DMS 273 (cell line): Measurements from ENCODE around the gene TRDMT1.
"Not testable (repeated sequence)": the region's sequence is repeated elsewhere in the genome, so short reads cannot be mapped to it uniquely, and the experiment has no call there.

ENCODE experiments used
- DNase-seq: peaks from one replicate; lab custom pipeline; 2025; ENCODE audit not compliant: unreplicated experiment; lab: John Stamatoyannopoulos, UW

The TRDMT1 gene

DNA sequence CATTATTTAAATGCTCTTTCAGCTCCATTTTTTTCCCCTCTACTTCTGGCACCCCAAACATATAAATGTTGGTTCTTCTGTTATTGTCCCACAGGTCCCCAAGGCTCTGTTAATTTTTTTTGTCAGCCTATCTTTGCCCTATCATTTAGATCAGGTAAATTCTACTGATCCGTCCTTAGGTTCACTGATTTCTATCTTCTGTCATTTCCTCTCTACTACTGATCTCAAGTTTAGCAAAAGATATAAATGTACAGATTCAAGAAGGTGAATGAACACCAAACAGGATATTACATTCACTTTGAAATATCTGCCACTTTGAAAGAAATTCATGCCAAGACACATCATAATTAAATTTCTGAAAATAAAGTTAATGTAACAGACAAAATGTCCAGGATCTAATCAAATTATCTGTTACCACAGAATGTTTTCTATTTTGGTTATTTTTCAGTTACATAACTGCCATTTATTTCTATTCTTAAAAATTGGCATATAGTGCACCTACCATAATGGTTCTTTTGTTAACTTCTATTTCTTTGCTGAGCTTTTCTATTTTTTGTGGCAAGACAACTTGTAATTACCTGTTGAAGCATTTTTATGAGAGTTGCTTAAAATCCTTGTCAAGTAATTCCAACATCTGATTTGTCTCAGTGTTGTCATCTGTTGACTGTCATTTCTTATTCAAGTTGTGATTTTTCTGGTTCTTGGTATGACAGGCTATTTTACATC, 59.8 kb downstream of the TRDMT1 start:
- DNase-seq = no peak

- peak; percentile 0 for DNase-seq
These were observed 61.1 kb downstream of the TRDMT1 start for GRCh38 chr10:17140386-17140761.

GRCh38 chr10:17138460-17139042, 62.9 kb downstream of the TRDMT1 start:
- DNase-seq = no peak

GRCh38 chr10:17134737-17135260, 66.7 kb downstream of the TRDMT1 start:
- DNase-seq = no peak

DNA sequence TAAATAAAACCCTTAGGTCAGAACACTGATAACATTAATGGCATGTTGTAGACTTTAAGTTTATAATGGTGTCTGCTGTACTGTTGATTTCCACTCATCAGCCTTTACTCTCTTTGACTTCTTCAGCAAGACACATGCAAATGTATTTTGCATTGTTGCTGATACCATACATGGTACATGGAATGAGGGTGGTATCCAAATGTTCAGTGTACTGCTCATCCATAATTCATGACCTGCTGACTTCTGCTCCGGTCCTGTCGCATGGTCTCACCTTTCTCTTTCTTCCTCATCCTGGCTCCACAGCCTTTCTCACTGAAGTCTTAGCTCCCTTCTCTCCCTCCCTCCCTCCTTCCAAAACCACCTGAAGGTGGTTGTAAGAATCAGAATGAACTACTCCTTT, 67.2 kb downstream of the TRDMT1 start:
- no peak for DNase-seq

DNA sequence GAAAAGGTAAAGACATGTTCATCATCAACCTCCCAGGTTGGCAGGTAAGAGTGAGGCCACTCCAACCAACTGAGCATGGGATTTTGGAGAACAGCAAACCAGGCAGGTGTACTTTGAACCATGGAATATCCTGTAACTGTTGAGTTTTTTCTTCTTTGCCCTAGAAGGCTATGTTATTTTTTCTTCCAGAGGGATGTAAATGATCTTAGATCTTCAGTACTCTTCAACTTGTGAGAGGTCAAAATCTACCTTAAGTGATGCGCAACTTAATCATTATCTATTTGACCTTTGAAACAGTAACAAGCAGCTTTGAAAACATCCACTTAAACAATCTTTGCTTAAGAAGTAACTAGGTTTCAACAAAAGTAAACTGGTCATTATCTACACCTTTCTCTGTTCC, 71.7 kb downstream of the TRDMT1 start, which contains the start of gene CUBN:
Gene CUBN (minus strand): TSS at position 71 of the 400 bp plus-strand sequence. CDS start 46 bp downstream, at position 25.
- DNase-seq = no peak

GRCh38 chr10:17128261-17128660, 73.2 kb downstream of the TRDMT1 start:
- no peak for DNase-seq

DNA sequence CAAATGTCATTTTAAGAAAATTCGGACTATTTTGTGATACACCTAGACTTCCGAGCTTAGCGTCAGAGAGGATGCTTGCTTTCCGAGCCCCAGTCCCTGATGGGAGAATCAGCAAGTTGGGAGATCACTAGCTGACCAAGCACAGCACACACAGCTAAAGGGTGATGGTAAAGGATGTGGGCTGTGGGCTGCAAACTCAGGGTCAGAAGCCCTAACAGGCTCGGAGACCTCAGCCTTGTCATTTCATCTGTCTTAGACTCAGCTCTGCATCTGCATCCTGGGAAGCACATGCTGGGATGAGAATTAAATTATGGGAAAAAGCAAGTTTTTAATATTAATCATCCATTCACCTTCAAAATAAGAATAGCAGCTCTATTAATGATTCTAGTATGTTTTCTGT, 75.1 kb downstream of the TRDMT1 start:
- DNase-seq = no peak

GRCh38 chr10:17125206-17125893, 76.1 kb downstream of the TRDMT1 start:
- DNase-seq = no peak

GRCh38 chr10:17123961-17124360, 77.5 kb downstream of the TRDMT1 start:
- DNase-seq = no peak

- DNase-seq = no peak
These were observed 78.5 kb downstream of the TRDMT1 start for GRCh38 chr10:17122726-17123661.

GRCh38 chr10:17122052-17122451, 79.4 kb downstream of the TRDMT1 start:
- DNase-seq = no peak

GRCh38 chr10:17120694-17121093, 80.8 kb downstream of the TRDMT1 start:
- DNase-seq = no peak

DNA sequence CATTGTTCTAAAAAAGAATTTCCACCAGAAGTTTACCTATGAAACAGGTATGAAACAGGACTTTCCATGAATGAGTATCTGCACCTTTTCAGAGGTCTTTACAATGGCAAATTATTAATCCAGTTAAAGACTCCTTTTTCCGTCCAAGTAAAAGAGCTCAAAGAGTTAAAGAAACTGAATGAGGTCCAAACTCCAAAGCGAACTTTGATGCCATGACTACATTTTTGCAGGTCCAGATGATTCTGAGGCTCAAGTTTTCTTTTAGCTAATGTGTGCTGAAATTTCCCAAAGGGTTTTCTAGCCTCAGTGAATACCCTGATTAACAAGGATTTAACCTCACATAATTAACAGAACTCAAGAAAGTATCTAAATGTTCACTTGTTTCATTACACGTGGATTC, 81.6 kb downstream of the TRDMT1 start:
- no peak for DNase-seq

DNA sequence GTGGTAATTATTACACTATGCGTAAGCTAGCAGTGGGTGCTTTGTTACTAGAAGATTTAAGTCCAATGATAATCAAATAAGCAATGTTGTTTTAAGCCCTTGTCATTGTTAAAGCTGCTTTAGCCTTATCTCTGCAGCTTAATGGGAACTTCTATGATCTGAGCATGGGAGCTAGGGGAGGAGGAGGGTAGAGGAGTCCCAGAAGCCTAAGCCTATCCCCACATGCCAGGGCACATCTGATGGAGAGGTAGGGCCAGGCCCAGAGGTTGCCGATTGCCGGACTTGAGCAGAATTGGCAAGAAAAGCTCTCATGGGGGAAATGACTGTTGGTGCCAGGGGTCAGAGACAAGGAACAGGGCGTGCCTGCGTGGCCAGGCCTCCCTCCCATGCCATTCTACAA, 85.3 kb downstream of the TRDMT1 start:
- DNase-seq = no peak

DNA sequence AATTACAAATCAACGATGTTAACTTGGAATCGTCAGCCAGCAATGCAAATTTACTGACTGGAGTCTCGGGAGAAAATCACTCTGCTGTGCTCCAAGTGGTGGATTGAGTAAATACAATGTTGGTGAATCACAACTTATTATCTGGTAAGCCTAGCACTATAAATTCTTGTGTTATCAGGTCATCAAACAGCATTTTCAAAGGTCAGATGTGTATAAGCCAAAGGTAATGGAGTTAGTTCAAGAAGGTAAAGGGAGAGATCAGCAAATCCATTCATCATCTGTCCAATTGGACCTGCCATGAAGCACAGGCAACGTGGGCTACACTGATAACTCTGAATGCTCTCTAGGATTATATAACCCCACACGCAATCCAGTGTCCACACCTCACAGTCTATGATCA, 85.8 kb downstream of the TRDMT1 start:
- no peak for DNase-seq

- DNase-seq = not testable (repeated sequence)
These were observed 86.5 kb downstream of the TRDMT1 start for GRCh38 chr10:17114878-17115444.

DNA sequence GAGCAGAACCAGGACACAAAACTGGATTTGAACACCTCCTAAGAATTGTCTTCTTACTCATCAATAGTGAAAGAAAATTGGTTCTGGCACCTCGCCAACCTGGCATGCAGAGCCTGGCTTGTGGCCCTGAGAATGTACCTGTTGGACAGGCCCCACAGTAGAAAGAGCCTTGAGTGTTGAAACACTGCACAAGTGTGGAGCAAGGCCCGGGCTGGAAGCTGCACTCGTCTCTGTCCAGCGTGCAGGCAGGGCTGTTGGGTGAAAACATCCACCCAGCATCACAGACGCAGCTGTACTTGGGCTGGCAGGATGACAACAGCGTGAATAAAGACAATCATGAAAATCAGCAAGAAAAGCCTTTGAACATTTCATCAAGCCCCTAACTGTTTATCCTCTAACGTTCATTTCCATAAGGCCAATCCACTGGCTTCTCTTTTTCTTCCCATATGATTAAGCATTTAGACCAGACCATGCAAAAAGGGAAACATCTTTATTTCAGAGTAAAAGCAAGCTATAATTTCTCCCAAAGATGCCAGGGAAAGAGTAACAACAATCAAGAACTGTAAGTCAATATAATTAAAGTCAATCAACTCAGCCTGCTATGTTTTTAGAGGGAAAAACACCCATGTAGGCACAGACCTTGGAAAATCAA, 87.5 kb downstream of the TRDMT1 start:
- DNase-seq = no peak

- DNase-seq = no peak
These were observed 88.1 kb downstream of the TRDMT1 start for GRCh38 chr10:17113346-17113745.

DNA sequence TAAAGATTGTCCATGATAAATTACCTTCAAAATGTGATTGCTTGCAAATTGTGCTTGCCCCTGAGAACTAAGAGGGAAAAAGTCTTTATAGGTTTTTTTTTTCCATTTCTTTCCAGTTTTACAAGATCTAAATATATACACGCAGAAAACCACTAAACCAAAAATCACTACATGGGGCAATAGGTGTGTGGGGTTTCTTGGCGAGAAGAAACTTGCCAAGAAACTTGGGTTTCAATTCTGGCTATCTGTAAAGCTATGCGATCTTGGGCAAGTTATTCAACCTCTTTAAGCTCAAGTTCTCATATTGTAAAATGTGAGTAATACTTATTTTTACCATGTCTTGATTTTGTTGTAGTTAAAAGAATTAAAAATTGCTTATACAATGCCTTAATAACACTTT, 88.9 kb downstream of the TRDMT1 start:
- no peak for DNase-seq
